Measurements from ENCODE around the gene P3H1.
"Not testable (repeated sequence)": the region's sequence is repeated elsewhere in the genome, so short reads cannot be mapped to it uniquely, and the experiment has no call there.

P3H1 gene

GRCh38 chr1:42730988-42731387 is 35.8 kb downstream of the P3H1 start:
- DNase-seq (ENCODE audit: low spot score), result peak; percentile 32

- DNase-seq (ENCODE audit: low spot score), result no peak
These were observed 36.8 kb downstream of the P3H1 start for GRCh38 chr1:42730002-42730401.

GRCh38 chr1:42725820-42726219 is 41.0 kb downstream of the P3H1 start:
- not testable (repeated sequence) for DNase-seq (ENCODE audit: low spot score)

GRCh38 chr1:42723511-42723910 is 43.3 kb downstream of the P3H1 start:
- DNase-seq (ENCODE audit: low spot score), result no peak

- DNase-seq (ENCODE audit: low spot score), result not testable (repeated sequence)
These were observed 44.4 kb downstream of the P3H1 start for GRCh38 chr1:42722403-42722802.

- DNase-seq (ENCODE audit: low spot score), result no peak
These were observed 44.9 kb downstream of the P3H1 start for GRCh38 chr1:42721926-42722325.

- no peak for DNase-seq (ENCODE audit: low spot score)
These were observed 46.0 kb downstream of the P3H1 start for GRCh38 chr1:42720868-42721267.

GRCh38 chr1:42714441-42714840 is 52.4 kb downstream of the P3H1 start:
- DNase-seq (ENCODE audit: low spot score), result not testable (repeated sequence)

- DNase-seq (ENCODE audit: low spot score), result no peak
These were observed 53.5 kb downstream of the P3H1 start for GRCh38 chr1:42713293-42713692.

GRCh38 chr1:42712808-42713207 is 54.0 kb downstream of the P3H1 start:
- not testable (repeated sequence) for DNase-seq (ENCODE audit: low spot score)

- no peak for DNase-seq (ENCODE audit: low spot score)
These were observed 62.9 kb downstream of the P3H1 start for GRCh38 chr1:42703888-42704464.

GRCh38 chr1:42700006-42700405 is 66.8 kb downstream of the P3H1 start:
- no peak for DNase-seq (ENCODE audit: low spot score)

GRCh38 chr1:42698081-42698813 is 68.6 kb downstream of the P3H1 start:
- no peak for DNase-seq (ENCODE audit: low spot score)
